Liver (tissue), 3 donors: Measurements from ENCODE around the gene BNC2.

ENCODE experiments used
- GABPA ChIP-seq, 2 donors: IDR thresholded peaks in 1 of 2; conservative IDR thresholded peaks in 1 of 2; 2 replicates each; pipeline ENCODE4 v1.6.1; 2016; ENCODE audit warnings: antibody characterized with exemption in 2 of 2, mild to moderate bottlenecking in 1 of 2, moderate library complexity in 1 of 2
- JUND ChIP-seq, 2 donors: IDR thresholded peaks; 2 replicates each; pipeline ENCODE4 v1.6.1; 2016; ENCODE audit warnings: antibody characterized with exemption in 2 of 2
- RXRA ChIP-seq, 2 donors: IDR thresholded peaks; 2 replicates each; pipeline ENCODE4 v1.6.1; 2017 to 2018; ENCODE audit warnings: antibody characterized with exemption in 2 of 2, mild to moderate bottlenecking in 1 of 2
- SP1 ChIP-seq: IDR thresholded peaks from 2 replicates; pipeline ENCODE4 v1.6.1; 2018; ENCODE audit warnings: antibody characterized with exemption, mild to moderate bottlenecking
- YY1 ChIP-seq: IDR thresholded peaks from 2 replicates; pipeline ENCODE4 v1.6.1; 2016; ENCODE audit warnings: antibody characterized with exemption, mild to moderate bottlenecking
- TF ChIP-seq, protein P1 (sequence below): fragments of 150-350 bp; IDR thresholded peaks from 2 replicates; pipeline ENCODE4 v1.5.1; 2017; ENCODE audit warnings: improper control_type of control experiment, low read depth, low read length; ENCODE audit not compliant: missing input control
- TF ChIP-seq, protein P2 (sequence below): IDR thresholded peaks from 2 replicates; pipeline ENCODE4 v1.6.1; 2016; ENCODE audit warnings: antibody characterized with exemption, mild to moderate bottlenecking
- TF ChIP-seq, protein P3 (sequence below): IDR thresholded peaks from 2 replicates; pipeline ENCODE4 v1.6.1; 2016; ENCODE audit warnings: antibody characterized with exemption
- TF ChIP-seq, protein P4 (sequence below): IDR thresholded peaks from 2 replicates; pipeline ENCODE4 v1.6.1; 2016; ENCODE audit warnings: antibody characterized with exemption
- TF ChIP-seq, protein P5 (sequence below): IDR thresholded peaks from 2 replicates; pipeline ENCODE4 v1.6.1; 2016; ENCODE audit warnings: antibody characterized with exemption
- donor health status: healthy.
- donor health status: healthy.

DNA sequence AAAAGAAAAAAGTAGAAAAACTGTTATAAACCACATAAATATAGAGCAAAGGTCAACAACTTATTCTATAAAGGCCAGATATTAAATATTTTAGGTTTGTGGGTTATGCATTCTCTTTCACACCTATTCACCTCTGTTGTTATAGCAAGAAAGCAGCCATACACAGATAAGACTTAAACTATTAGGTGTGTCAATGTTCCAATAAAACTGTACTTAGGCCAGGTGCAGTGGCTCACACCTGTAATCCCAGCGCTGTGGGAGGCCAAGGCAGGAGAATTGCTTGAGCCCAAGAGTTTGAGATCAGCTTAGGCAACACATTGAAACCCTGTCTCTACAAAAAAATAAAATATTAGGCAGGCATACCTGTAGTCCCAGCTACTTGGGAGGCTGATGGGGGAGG lies 314.7 kb downstream of the BNC2 start:
- TF ChIP-seq, protein P1, sequence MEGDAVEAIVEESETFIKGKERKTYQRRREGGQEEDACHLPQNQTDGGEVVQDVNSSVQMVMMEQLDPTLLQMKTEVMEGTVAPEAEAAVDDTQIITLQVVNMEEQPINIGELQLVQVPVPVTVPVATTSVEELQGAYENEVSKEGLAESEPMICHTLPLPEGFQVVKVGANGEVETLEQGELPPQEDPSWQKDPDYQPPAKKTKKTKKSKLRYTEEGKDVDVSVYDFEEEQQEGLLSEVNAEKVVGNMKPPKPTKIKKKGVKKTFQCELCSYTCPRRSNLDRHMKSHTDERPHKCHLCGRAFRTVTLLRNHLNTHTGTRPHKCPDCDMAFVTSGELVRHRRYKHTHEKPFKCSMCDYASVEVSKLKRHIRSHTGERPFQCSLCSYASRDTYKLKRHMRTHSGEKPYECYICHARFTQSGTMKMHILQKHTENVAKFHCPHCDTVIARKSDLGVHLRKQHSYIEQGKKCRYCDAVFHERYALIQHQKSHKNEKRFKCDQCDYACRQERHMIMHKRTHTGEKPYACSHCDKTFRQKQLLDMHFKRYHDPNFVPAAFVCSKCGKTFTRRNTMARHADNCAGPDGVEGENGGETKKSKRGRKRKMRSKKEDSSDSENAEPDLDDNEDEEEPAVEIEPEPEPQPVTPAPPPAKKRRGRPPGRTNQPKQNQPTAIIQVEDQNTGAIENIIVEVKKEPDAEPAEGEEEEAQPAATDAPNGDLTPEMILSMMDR = no peak
- TF ChIP-seq, protein P2, sequence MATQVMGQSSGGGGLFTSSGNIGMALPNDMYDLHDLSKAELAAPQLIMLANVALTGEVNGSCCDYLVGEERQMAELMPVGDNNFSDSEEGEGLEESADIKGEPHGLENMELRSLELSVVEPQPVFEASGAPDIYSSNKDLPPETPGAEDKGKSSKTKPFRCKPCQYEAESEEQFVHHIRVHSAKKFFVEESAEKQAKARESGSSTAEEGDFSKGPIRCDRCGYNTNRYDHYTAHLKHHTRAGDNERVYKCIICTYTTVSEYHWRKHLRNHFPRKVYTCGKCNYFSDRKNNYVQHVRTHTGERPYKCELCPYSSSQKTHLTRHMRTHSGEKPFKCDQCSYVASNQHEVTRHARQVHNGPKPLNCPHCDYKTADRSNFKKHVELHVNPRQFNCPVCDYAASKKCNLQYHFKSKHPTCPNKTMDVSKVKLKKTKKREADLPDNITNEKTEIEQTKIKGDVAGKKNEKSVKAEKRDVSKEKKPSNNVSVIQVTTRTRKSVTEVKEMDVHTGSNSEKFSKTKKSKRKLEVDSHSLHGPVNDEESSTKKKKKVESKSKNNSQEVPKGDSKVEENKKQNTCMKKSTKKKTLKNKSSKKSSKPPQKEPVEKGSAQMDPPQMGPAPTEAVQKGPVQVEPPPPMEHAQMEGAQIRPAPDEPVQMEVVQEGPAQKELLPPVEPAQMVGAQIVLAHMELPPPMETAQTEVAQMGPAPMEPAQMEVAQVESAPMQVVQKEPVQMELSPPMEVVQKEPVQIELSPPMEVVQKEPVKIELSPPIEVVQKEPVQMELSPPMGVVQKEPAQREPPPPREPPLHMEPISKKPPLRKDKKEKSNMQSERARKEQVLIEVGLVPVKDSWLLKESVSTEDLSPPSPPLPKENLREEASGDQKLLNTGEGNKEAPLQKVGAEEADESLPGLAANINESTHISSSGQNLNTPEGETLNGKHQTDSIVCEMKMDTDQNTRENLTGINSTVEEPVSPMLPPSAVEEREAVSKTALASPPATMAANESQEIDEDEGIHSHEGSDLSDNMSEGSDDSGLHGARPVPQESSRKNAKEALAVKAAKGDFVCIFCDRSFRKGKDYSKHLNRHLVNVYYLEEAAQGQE = no peak
- TF ChIP-seq, protein P3, sequence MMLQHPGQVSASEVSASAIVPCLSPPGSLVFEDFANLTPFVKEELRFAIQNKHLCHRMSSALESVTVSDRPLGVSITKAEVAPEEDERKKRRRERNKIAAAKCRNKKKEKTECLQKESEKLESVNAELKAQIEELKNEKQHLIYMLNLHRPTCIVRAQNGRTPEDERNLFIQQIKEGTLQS = no peak
- TF ChIP-seq YY1 (no peak), JUND (IDR thresholded peaks at IDR 0.05) (no peak), GABPA (IDR thresholded peaks at IDR 0.05 in 1 of 2, conservative IDR thresholded peaks at IDR 0.05 in 1 of 2) (no peak), SP1 (no peak), RXRA (IDR thresholded peaks at IDR 0.05) (no peak)
- TF ChIP-seq, protein P4, sequence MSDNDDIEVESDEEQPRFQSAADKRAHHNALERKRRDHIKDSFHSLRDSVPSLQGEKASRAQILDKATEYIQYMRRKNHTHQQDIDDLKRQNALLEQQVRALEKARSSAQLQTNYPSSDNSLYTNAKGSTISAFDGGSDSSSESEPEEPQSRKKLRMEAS = no peak
- TF ChIP-seq, protein P5, sequence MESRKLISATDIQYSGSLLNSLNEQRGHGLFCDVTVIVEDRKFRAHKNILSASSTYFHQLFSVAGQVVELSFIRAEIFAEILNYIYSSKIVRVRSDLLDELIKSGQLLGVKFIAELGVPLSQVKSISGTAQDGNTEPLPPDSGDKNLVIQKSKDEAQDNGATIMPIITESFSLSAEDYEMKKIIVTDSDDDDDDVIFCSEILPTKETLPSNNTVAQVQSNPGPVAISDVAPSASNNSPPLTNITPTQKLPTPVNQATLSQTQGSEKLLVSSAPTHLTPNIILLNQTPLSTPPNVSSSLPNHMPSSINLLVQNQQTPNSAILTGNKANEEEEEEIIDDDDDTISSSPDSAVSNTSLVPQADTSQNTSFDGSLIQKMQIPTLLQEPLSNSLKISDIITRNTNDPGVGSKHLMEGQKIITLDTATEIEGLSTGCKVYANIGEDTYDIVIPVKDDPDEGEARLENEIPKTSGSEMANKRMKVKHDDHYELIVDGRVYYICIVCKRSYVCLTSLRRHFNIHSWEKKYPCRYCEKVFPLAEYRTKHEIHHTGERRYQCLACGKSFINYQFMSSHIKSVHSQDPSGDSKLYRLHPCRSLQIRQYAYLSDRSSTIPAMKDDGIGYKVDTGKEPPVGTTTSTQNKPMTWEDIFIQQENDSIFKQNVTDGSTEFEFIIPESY = no peak
